Peyer's patch (tissue), 4 donors: Measurements from ENCODE around the gene ZNF837. TPM values are rescaled to one million over a fixed set of nuclear protein-coding genes. Genes with fewer than 3 reads are reported as not detected.

Experiments used
- DNase-seq, 3 donors: peaks; one replicate each; pipeline ENCODE4 v3.0.0-alpha.2; 2017 to 2019
- H3K27ac ChIP-seq, 4 donors: fragments of 200-600 bp; sonication (generic); one replicate each; pipeline ENCODE4 v1.5.1; 2016 to 2019
- H3K27me3 ChIP-seq, 2 donors: fragments of 200-600 bp; sonication (generic); one replicate each; pipeline ENCODE4 v1.5.1; 2019
- H3K36me3 ChIP-seq, 3 donors: fragments of 200-600 bp; sonication (generic); one replicate each; pipeline ENCODE4 v1.5.1; 2016 to 2019
- H3K4me1 ChIP-seq, 4 donors: fragments of 200-600 bp; sonication (generic); one replicate each; pipeline ENCODE4 v1.5.1; 2016 to 2019
- H3K4me3 ChIP-seq, 4 donors: fragments of 200-600 bp; sonication (generic); 1 replicate in 3 of 4; 2 replicates in 1 of 4; pipeline ENCODE4 v1.5.1; 2016 to 2019; ENCODE audit warnings: mild to moderate bottlenecking in 1 of 4
- H3K9me3 ChIP-seq, 4 donors: fragments of 200-600 bp; sonication (generic); one replicate each; pipeline ENCODE4 v1.5.1; 2016 to 2019; ENCODE audit warnings: mild to moderate bottlenecking in 1 of 4
- POLR2A ChIP-seq, 2 donors: fragments of 450-650 bp; IDR thresholded peaks; one replicate each; pipeline ENCODE4 v1.5.1; 2017; ENCODE audit warnings: antibody characterized with exemption in 2 of 2, mild to moderate bottlenecking in 2 of 2, moderate library complexity in 2 of 2
- total RNA-seq, 4 donors: library from RNA; depleted of rRNA; stranded (reverse); fragments of >200 nt; gene quantifications; one replicate each; pipeline ENCODE4 v1.1.0, GENCODE V29; 2016
- TF ChIP-seq, protein P1 (sequence below), 6 experiments: fragments of 450-650 bp in 4 of 6; fragments of 200-600 bp in 2 of 6; sonication (generic) in 1 of 6; IDR thresholded peaks; one replicate each; pipeline ENCODE4 v1.5.1; 2017 to 2019; ENCODE audit warnings: antibody characterized with exemption in 6 of 6, mild to moderate bottlenecking in 3 of 6, moderate library complexity in 1 of 6

ZNF837 gene
- total RNA-seq, 4 donors from 2014 or later, result 3.3 to 10.9 (median 7.7) TPM

DNA sequence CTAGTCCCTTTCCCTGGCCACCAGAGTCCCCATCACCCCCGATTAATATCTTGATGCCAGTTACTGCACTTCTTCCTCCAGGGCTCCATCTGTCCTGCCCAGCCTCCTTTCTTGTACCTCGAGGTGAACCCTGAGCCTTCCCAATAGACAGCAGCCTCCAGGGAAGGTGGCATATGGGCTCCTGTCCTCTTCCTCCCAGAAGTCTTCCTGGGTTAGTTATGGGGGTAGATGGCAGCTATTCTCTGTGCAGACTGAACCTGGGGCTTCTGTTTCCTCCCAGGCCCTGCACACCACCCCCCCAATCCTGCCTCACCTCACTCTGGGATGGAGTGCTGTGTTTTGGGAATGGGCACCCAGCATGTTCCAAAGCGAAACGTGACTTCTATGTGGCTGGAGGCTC lies 17.3 kb upstream of the ZNF837 start:
- peaks cover 4 to 28% (median 8%) of the 10 kb centered on the region in 4 donors for H3K4me1 ChIP-seq
- TF ChIP-seq POLR2A (IDR thresholded peaks at IDR 0.05), result no peak
- no peak for DNase-seq

DNA sequence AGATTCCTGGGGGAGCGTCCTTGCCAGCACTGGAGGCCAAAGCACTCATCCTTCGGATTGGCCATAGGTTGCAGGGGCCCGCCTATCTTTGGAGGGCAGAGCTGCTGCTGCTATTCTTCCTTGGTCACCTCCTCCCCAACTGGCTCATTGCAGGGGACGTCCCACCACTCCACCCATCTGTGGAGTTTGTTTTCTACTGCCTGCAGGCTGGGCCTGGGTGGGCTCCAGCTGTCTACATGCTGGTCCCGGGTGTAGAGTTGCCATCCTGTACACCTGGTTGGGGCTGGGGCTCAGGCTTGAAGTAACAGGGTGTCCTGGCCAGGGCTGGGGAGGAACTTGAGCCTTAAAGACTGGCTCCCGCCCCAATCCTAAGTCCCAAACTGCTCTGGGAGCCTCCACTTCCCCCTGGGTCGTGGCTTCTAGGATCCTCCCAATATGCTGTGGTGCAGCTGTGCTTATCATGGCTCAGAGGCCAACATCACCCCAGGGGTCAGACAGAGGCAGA lies 16.8 kb upstream of the ZNF837 start:
- Histone ChIP-seq H3K36me3 (peaks cover 0 to 26% (median 0%) of the 10 kb centered on the region in 3 donors), H3K27me3 (peaks cover 0 to 18% of the 10 kb centered on the region in 2 donors), H3K9me3 (no peaks in the 10 kb centered on the region), H3K4me1 (peaks cover 4 to 28% (median 8%) of the 10 kb centered on the region in 4 donors), H3K27ac (no peak overlapping the region), H3K4me3 (no peak overlapping the region)
- no peak for DNase-seq
- TF ChIP-seq, protein P1, sequence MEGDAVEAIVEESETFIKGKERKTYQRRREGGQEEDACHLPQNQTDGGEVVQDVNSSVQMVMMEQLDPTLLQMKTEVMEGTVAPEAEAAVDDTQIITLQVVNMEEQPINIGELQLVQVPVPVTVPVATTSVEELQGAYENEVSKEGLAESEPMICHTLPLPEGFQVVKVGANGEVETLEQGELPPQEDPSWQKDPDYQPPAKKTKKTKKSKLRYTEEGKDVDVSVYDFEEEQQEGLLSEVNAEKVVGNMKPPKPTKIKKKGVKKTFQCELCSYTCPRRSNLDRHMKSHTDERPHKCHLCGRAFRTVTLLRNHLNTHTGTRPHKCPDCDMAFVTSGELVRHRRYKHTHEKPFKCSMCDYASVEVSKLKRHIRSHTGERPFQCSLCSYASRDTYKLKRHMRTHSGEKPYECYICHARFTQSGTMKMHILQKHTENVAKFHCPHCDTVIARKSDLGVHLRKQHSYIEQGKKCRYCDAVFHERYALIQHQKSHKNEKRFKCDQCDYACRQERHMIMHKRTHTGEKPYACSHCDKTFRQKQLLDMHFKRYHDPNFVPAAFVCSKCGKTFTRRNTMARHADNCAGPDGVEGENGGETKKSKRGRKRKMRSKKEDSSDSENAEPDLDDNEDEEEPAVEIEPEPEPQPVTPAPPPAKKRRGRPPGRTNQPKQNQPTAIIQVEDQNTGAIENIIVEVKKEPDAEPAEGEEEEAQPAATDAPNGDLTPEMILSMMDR (IDR thresholded peaks at IDR 0.05), result no peak
- no peak for TF ChIP-seq POLR2A (IDR thresholded peaks at IDR 0.05)

More for the DNA sequence above, 17.3 kb upstream of the ZNF837 start:
- peaks cover 0 to 21% (median 0%) of the 10 kb centered on the region in 3 donors for H3K36me3 ChIP-seq
- H3K4me3 ChIP-seq, result no peak overlapping the region
- H3K27ac ChIP-seq, result no peak overlapping the region
- H3K9me3 ChIP-seq, result no peaks in the 10 kb centered on the region
- H3K27me3 ChIP-seq, result peaks cover 0 to 18% of the 10 kb centered on the region in 2 donors

- Histone ChIP-seq H3K4me3 (no peak overlapping the region), H3K36me3 (peaks cover 0 to 28% (median 0%) of the 10 kb centered on the region in 3 donors), H3K4me1 (peaks cover 4 to 21% (median 7%) of the 10 kb centered on the region in 4 donors), H3K9me3 (no peaks in the 10 kb centered on the region), H3K27ac (no peak overlapping the region), H3K27me3 (peaks cover 0 to 18% of the 10 kb centered on the region in 2 donors)
- no peak for DNase-seq
- no peak for TF ChIP-seq POLR2A (IDR thresholded peaks at IDR 0.05)
- TF ChIP-seq, protein P1 (IDR thresholded peaks at IDR 0.05), result no peak
Observed at GRCh38 chr19:58396691-58397532, 16.1 kb upstream of the ZNF837 start.

- TF ChIP-seq POLR2A (IDR thresholded peaks at IDR 0.05), result no peak
- TF ChIP-seq, protein P1 (IDR thresholded peaks at IDR 0.05), result no peak
- Histone ChIP-seq H3K27ac (no peak overlapping the region), H3K4me3 (no peak overlapping the region), H3K4me1 (peaks cover 4 to 20% (median 6%) of the 10 kb centered on the region in 4 donors), H3K9me3 (no peaks in the 10 kb centered on the region), H3K36me3 (peaks cover 0 to 36% (median 0%) of the 10 kb centered on the region in 3 donors), H3K27me3 (peaks cover 0 to 18% of the 10 kb centered on the region in 2 donors)
- no peak for DNase-seq
Observed at GRCh38 chr19:58395979-58396627, 15.3 kb upstream of the ZNF837 start.

- no peak for DNase-seq
- TF ChIP-seq, protein P1 (IDR thresholded peaks at IDR 0.05), result no peak
- no peak for TF ChIP-seq POLR2A (IDR thresholded peaks at IDR 0.05)
- Histone ChIP-seq H3K4me3 (no peak within 1 kb of the TSS), H3K4me1 (peaks cover 0 to 14% (median under 1%) of the 10 kb centered on the region in 4 donors), H3K9me3 (no peaks in the 10 kb centered on the region), H3K27ac (no peak within 1 kb of the TSS), H3K36me3 (peaks cover 0 to 40% (median 0%) of the 10 kb centered on the region in 3 donors), H3K27me3 (peaks cover 0 to 18% of the 10 kb centered on the region in 2 donors)
Observed at GRCh38 chr19:58395220-58395978, 14.6 kb upstream of the ZNF837 start, which contains the start of gene RNF225. Gene RNF225 (plus strand): TSS chr19:58395656. CDS start chr19:58396090, 434 bp downstream.
